K562 (cell line): ENCODE measurements around the gene LRRC57. TPM values are rescaled to one million over a fixed set of nuclear protein-coding genes. Genes with fewer than 3 reads are reported as not detected.
A peak's percentile ranks its signal among the peaks of the same experiment; 100 is the strongest.

ENCODE experiments used
- GATAD2B ChIP-seq: fragments of 450-650 bp; IDR thresholded peaks from 2 replicates; pipeline ENCODE4 v1.6.1; 2017; ENCODE audit warnings: mild to moderate bottlenecking, borderline replicate concordance
- HNRNPUL1 ChIP-seq: fragments of 200-400 bp; formaldehyde crosslinking; IDR thresholded peaks from 2 replicates; pipeline ENCODE4 v1.6.1; 2017; ENCODE audit warnings: low read length
- KDM4B ChIP-seq, 2 experiments: fragments of 450-650 bp in 1 of 2; sonication (generic) in 1 of 2; IDR thresholded peaks; 2 replicates each; pipeline ENCODE4 v1.6.1; 2016 to 2017; ENCODE audit warnings: borderline replicate concordance in 2 of 2, antibody characterized with exemption in 1 of 2, low read depth in 1 of 2, mild to moderate bottlenecking in 1 of 2
- SIRT6 ChIP-seq: IDR thresholded peaks from one replicate; pipeline ENCODE4 v1.6.1; 2012; ENCODE audit warnings: low read depth, mild to moderate bottlenecking, control low read depth, inconsistent platforms, low read length, moderate library complexity
- SMARCB1 ChIP-seq: IDR thresholded peaks from 2 replicates; pipeline ENCODE4 v1.6.1; 2011; ENCODE audit warnings: improper control_type of control experiment, low read depth; ENCODE audit not compliant: insufficient read length
- SMARCE1 ChIP-seq: fragments of 450-650 bp; IDR thresholded peaks from 2 replicates; pipeline ENCODE4 v1.7.1; 2016; ENCODE audit warnings: mild to moderate bottlenecking
- SREBF2 ChIP-seq: sonication (generic); formaldehyde crosslinking; IDR thresholded peaks from 2 replicates; pipeline ENCODE4 v1.4.0; 2020; ENCODE audit warnings: mild to moderate bottlenecking, missing genetic modification reagents
- TBL1XR1 ChIP-seq, 2 experiments: IDR thresholded peaks; 2 replicates each; pipeline ENCODE4 v1.6.1; 2012; ENCODE audit warnings: improper control_type of control experiment in 2 of 2, low read length in 2 of 2, mild to moderate bottlenecking in 1 of 2
- polyA plus RNA-seq, 8 experiments: library from polyadenylated mRNA; depleted of rRNA in 4 of 8; stranded (reverse) in 5 of 8; unstranded in 3 of 8; fragments of >200 nt; fragmentation: Nextera tagmentation in 2 of 8; fragmentation: Illumina TruSeq in 1 of 8; extraction: Ambion mirVana in 2 of 8; extraction: Trizol in 1 of 8; gene quantifications; 2 replicates each; pipeline versions ENCODE4 v1.2.1 to v1.2.3, GENCODE V29; 2011 to 2014; ENCODE audit warnings: inconsistent platforms in 1 of 8, missing spikeins in 1 of 8
- total RNA-seq, 7 experiments: library from RNA; depleted of rRNA in 6 of 7; stranded (reverse); fragments of >200 nt in 6 of 7; fragmentation: Illumina TruSeq in 2 of 7; extraction: Trizol in 2 of 7; gene quantifications; 2 replicates each; pipeline versions ENCODE4 v1.2.1 to v1.2.3, GENCODE V29; 2011 to 2021; ENCODE audit warnings: low replicate concordance in 1 of 7
- TF ChIP-seq, protein P1 (sequence below): fragments of 250-450 bp; sonication (Bioruptor Pico); IDR thresholded peaks from 2 replicates; pipeline ENCODE4 v1.4.0; 2020; ENCODE audit warnings: mild to moderate bottlenecking, moderate library complexity
- TF ChIP-seq, protein P2 (sequence below): fragments of 250-450 bp; sonication (Bioruptor Pico); IDR thresholded peaks from 2 replicates; pipeline ENCODE4 v1.5.0; 2022; ENCODE audit warnings: mild to moderate bottlenecking
- TF ChIP-seq, protein P3 (sequence below): fragments of 450-650 bp; IDR thresholded peaks from 2 replicates; pipeline ENCODE4 v1.6.1; 2017; ENCODE audit warnings: antibody characterized with exemption
- TF ChIP-seq, protein P4 (sequence below), 2 experiments: IDR thresholded peaks in 1 of 2; conservative IDR thresholded peaks in 1 of 2; 2 replicates each; pipeline ENCODE4 v1.6.1; 2016; ENCODE audit warnings: low read depth in 2 of 2, mild to moderate bottlenecking in 1 of 2, missing compliant biosample characterization in 1 of 2, missing genetic modification characterization in 1 of 2, moderate library complexity in 1 of 2

The LRRC57 gene
- total and polyA plus RNA-seq, 9 of the 15 experiments (the other 6 are each of a cell fraction or from before 2014, with no cell fraction given): 3.9 to 20.4 (median 14.8) TPM

DNA sequence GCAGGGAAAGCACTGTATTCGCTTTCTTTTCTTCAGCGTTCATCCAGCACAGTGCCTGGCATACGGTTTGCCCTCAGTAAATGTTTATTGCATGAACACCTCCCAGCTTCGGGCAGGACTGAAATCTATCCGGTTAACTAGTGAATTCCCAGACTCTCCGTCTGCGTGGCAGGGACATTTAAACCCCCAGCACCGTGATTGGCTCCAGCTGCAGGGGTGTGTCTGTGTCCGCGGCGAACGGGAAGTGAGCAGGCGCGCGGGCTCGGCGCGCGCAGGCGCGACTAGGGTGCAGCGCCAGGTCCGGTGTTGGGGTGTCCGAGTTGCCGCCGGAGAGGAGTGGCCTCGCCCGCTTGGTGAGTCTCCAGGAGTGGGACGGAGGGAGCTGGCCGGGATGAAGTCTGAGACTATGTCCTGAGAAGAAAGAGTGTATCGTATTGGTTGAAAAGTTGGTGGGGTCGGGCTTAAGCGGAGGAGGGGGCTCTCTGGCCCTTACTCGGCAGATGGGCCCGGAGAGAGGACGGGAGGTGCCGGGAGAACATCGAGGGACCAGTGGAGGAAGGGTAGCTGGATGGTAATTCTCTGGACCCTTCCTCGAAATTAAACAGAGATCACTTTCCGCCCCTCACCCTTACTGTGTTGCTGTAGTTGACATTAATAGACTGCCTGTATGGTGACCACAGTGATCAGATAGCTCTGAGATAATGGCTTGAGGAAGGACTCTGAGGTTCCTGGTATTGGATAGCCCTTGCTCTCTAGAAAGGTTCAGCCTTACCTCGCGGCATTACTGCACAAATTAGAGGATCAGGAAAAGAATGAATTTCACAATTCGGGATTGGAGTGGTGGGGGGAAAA is 53.0 kb downstream of the LRRC57 start, which contains the start of gene SNAP23 (continued):
- TF ChIP-seq, protein P1, sequence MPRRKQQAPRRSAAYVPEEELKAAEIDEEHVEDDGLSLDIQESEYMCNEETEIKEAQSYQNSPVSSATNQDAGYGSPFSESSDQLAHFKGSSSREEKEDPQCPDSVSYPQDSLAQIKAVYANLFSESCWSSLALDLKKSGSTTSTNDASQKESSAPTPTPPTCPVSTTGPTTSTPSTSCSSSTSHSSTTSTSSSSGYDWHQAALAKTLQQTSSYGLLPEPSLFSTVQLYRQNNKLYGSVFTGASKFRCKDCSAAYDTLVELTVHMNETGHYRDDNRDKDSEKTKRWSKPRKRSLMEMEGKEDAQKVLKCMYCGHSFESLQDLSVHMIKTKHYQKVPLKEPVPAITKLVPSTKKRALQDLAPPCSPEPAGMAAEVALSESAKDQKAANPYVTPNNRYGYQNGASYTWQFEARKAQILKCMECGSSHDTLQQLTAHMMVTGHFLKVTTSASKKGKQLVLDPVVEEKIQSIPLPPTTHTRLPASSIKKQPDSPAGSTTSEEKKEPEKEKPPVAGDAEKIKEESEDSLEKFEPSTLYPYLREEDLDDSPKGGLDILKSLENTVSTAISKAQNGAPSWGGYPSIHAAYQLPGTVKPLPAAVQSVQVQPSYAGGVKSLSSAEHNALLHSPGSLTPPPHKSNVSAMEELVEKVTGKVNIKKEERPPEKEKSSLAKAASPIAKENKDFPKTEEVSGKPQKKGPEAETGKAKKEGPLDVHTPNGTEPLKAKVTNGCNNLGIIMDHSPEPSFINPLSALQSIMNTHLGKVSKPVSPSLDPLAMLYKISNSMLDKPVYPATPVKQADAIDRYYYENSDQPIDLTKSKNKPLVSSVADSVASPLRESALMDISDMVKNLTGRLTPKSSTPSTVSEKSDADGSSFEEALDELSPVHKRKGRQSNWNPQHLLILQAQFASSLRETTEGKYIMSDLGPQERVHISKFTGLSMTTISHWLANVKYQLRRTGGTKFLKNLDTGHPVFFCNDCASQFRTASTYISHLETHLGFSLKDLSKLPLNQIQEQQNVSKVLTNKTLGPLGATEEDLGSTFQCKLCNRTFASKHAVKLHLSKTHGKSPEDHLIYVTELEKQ (CRISPR knock-in tag): no peak
- TF ChIP-seq HNRNPUL1 (no peak), TBL1XR1 (IDR thresholded peaks at IDR 0.05; ENCODE audit: low read length in 2 of 2) (0 out of 4 replicates have a peak, but pooled peaks of 1 of the 2 experiments have one; percentile 1), SREBF2 (CRISPR knock-in tag) (no peak), SMARCE1 (peak; percentile 69), SIRT6 (no peak), SMARCB1 (no peak), KDM4B (IDR thresholded peaks at IDR 0.05; ENCODE audit: borderline replicate concordance in 2 of 2, low read depth in 1 of 2) (no peak), GATAD2B (no peak)
- TF ChIP-seq, protein P2, sequence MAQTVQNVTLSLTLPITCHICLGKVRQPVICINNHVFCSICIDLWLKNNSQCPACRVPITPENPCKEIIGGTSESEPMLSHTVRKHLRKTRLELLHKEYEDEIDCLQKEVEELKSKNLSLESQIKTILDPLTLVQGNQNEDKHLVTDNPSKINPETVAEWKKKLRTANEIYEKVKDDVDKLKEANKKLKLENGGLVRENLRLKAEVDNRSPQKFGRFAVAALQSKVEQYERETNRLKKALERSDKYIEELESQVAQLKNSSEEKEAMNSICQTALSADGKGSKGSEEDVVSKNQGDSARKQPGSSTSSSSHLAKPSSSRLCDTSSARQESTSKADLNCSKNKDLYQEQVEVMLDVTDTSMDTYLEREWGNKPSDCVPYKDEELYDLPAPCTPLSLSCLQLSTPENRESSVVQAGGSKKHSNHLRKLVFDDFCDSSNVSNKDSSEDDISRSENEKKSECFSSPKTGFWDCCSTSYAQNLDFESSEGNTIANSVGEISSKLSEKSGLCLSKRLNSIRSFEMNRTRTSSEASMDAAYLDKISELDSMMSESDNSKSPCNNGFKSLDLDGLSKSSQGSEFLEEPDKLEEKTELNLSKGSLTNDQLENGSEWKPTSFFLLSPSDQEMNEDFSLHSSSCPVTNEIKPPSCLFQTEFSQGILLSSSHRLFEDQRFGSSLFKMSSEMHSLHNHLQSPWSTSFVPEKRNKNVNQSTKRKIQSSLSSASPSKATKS: no peak
- TF ChIP-seq, protein P3, sequence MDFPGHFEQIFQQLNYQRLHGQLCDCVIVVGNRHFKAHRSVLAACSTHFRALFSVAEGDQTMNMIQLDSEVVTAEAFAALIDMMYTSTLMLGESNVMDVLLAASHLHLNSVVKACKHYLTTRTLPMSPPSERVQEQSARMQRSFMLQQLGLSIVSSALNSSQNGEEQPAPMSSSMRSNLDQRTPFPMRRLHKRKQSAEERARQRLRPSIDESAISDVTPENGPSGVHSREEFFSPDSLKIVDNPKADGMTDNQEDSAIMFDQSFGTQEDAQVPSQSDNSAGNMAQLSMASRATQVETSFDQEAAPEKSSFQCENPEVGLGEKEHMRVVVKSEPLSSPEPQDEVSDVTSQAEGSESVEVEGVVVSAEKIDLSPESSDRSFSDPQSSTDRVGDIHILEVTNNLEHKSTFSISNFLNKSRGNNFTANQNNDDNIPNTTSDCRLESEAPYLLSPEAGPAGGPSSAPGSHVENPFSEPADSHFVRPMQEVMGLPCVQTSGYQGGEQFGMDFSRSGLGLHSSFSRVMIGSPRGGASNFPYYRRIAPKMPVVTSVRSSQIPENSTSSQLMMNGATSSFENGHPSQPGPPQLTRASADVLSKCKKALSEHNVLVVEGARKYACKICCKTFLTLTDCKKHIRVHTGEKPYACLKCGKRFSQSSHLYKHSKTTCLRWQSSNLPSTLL: no peak
- TF ChIP-seq, protein P4, sequence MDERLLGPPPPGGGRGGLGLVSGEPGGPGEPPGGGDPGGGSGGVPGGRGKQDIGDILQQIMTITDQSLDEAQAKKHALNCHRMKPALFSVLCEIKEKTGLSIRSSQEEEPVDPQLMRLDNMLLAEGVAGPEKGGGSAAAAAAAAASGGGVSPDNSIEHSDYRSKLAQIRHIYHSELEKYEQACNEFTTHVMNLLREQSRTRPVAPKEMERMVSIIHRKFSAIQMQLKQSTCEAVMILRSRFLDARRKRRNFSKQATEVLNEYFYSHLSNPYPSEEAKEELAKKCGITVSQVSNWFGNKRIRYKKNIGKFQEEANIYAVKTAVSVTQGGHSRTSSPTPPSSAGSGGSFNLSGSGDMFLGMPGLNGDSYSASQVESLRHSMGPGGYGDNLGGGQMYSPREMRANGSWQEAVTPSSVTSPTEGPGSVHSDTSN (CRISPR knock-in tag; IDR thresholded peaks at IDR 0.05; ENCODE audit: low read depth): no peak
- TF ChIP-seq, protein P4 (tag; conservative IDR thresholded peaks at IDR 0.05; ENCODE audit: low read depth): no peak
